Stimulated activated CD4-positive, alpha-beta T cell treated with anti-CD3 and anti-CD28 coated beads, Interleukin-4, amount 100 ng/mL, for 1 hour (primary cell): ENCODE results near the gene ADAR.

ENCODE experiments used
- DNase-seq: peaks from one replicate; pipeline ENCODE4 v3.0.0-alpha.2; 2020

Gene ADAR

DNA sequence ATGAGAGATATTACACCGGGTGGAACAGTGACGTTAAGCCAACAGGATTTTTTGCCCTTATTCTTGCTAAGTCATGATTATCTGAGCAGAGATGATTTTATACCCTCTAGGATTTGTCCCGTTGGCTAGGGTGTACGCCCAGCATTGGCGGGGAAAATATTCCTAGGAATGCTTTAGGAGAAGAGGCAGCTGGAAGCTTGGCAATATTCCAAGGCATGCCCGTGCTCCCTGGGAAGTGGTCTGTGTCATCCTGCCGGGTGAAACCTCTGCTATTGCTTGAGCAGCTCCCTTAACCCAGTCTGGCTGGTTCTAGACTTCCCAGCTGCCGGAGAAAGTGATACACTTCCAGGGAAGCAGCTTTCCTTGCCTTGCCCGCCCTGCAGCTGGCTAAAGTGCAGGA, 24.2 kb downstream of the ADAR start:
- no peak for DNase-seq

DNA sequence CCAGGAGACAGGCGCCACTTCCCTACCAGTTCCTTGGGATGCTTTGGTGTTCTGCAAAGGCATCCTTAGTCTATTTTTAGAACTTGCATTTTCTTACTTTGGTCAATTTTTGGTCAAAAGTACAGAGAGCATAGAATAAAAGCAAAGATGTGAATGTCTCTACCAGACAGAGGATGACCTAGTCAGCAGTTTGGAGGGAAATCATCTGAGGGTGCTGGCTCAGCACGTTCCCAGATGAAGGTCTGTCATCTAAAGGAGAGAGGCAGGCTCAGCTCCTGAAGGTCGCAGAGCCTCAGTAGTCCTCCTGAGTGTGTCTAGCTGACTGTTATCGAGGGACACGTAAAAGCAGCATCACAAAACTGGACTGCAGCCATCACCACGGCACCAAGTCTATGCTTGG, 25.1 kb downstream of the ADAR start:
- no peak for DNase-seq

DNA sequence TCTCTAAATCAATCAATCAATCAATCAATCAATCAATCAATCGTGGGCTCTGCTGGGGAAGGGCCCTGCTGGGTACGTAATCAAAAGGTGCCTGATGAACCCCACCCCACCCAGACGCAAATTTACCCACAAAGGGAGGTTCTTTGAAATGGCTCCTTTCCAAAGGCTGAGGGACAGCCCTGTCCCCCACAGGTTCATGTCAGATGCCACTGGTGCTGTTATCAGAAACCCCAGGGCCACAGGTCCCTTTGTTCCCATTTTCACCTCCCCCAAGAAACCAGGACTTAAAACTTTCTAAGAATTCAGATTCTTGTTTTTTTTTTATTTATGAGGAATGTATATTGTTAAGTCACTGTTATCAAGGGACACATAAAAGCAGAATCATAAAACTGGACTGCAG, 26.2 kb downstream of the ADAR start:
- no peak for DNase-seq

DNA sequence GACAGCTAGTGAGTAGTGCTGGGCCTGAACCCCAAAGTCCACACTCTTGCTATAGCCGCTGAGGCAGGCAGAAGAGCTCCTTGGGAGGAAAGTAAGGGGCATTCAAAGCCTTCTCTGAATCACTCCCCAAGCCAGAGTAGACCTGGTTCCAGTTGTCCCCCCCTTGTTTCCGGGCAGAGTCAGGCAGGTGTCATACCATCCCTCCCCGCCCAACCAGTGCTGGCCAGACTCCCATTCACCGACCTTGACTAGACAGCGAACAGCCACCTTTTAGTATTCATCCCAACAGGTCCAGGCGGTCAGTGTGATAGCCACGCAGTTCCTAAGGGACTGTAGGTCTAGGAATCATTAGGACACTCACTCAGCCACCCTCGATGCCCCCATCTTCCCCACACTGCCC, 28.6 kb downstream of the ADAR start:
- no peak for DNase-seq

DNA sequence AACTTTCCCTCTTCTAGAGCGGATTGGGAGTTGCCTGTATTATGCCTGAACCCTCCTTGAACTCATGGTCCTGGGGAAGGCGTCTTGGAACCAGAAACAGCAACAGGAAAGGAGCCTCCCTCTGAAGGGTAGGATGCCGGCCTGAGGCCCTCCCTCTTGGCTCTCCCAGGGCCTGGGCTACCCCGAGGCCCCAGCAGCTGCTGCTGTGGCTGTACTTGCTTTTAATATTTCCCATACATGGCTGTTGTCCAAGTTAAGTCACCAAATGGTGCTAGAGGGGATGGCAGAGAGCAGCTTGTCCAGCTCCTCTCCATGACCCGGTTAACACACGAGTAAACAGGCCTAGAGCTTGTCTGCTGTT, 29.9 kb downstream of the ADAR start:
- no peak for DNase-seq

DNA sequence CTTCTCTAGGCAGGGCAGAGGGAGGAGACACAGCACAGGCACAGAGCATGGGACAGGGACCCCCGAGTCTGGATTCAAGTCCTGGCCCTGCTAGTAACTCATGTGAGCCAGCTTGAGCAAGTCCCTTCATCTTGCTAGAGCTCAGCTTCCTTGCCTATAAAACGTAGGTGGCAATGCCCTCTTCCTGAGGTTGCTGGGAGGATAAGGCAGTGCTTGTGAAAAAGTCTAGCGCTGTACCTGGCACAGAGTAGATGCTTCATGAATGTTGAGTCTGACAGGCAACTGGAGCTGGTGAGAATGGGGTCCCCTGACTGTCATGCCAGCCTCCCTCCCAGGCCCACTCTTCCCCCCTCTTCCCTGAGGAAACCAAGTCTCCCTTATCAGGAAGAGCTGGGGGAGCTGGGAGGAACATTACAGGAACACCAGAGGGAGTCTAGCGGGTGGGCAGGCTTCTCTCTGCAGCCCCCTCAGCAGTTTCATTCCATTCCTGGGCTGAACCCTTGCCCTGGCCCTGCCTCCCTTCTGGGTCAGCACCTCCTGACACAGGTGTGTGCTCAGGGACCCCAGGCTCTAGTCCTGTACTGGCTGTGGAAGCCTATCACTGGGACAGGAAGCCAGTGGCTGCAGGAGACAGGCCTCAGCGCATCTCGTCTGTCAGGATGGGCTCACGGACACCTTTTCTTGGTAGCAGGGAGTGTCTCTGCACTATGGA, 30.5 kb downstream of the ADAR start:
- DNase-seq = no peak

DNA sequence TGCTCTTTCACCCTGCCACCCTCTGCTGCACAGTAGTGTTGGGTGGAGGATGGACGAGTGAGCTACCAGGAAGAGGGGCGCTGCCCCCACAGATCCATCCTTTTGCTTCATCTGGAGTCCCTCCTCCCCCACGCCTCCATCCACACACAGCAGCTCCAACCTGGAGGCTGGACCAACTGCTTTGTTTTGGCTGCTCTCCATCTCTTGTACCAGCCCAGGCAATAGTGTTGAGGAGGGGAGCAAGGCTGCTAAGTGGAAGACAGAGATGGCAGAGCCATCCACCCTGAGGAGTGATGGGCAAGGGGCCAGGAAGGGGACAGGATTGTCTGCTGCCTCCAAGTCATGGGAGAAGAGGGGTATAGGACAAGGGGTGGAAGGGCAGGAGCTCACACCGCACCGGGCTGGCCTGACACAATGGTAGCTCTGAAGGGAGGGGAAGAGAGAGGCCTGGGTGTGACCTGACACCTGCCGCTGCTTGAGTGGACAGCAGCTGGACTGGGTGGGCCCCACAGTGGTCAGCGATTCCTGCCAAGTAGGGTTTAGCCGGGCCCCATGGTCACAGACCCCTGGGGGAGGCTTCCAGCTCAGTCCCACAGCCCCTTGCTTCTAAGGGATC, 31.9 kb downstream of the ADAR start:
- DNase-seq = no peak

DNA sequence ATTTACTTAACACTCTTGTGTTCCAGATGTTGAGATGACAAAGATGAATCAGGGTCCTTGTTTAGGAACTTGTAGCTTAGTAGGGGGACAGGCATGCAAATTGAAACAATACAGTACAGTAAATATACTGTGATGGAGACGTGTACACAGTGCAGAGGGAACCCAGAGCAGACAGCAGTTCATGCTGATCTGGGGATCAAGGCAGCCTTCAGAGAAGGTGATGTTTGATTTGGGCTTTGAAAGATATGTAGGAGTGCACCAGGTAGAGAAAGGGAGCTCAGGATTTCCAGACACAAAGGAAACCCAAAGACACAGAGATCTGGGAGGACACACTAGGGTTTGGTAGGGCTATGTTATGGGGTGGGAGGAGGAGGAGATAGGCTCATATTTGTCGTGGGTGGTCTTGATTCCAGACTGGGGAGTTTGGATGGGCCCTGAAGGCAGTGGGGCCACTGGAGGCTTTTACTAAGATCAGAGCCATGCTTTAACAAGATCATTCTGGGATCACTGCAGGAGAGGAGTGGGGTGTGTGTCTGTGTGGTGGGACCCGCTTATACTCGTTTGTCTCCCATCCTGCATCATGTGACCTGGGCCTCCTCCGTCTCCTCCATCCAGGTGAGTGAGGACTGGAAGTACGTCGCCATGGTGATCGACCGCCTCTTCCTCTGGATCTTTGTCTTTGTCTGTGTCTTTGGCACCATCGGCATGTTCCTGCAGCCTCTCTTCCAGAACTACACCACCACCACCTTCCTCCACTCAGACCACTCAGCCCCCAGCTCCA, 32.6 kb downstream of the ADAR start:
- DNase-seq = no peak

DNA sequence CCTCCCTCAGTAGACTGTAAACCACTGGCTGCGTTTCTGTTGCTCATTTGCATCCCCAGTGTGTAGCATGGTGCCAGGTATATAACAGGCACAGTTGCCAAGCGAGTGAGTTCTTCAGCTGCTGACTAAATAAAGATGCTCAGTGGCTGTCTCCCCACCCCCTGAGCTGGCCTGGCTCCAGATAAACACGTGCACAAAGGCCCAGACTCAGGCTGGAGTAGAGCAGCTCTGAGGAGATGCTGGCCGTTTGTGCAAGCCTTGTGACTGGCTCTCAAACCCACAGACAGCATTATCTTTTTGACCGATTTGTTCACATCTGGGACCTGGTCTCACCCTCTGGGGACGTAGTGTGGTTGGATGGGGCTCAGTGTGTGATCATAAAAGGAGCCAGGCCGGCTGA, 33.3 kb downstream of the ADAR start:
- no peak for DNase-seq

DNA sequence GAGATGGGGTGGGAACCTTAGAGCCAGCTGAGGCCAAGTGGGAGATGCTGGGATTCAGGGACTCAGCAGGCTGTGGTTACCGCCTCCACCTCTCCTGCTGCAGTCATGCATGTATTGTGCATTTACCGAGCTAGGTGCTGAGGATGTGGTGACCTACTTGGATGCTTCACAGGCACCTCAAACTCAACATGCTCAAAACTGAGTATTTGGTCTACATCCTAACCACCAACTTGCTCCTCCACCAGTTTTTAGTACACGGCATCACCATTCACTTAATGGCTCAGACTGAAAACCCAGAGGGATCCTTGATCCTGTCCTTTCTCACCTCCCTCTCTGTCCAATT, 34.8 kb downstream of the ADAR start:
- DNase-seq = no peak

DNA sequence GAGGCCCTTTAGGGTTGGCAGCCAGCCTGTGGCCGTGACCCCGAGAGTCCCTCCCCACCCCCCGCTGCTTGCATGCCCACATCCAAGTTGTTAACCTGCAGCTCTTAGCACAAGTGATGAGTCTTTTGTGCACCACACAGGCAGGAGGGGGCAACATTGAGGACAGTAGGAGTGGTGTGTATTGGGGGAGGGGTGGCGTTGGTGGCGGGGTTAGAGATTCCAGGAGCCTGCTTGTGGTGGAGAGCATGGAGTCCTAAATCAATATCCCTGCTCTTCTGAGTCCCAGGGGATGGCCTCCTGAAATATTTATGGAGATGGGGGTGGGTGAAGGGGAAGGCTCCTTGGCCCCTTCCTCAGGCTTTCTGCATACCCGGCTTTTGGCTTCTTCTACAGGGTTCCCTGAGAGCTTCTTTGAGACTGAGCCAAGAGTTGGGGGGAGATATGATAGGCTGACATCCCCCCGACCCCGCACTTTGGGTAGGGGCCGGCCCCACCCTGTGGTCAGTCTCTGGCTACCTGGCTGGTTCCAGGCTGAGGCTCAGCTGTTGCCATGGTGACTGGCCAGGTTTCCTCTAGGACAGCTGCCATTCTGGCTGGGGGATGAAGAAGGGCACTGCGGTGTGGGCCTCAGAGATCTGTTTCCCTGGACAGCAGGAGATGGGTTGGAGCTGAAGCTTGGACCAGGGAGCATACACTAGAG, 35.4 kb downstream of the ADAR start:
- DNase-seq = no peak

DNA sequence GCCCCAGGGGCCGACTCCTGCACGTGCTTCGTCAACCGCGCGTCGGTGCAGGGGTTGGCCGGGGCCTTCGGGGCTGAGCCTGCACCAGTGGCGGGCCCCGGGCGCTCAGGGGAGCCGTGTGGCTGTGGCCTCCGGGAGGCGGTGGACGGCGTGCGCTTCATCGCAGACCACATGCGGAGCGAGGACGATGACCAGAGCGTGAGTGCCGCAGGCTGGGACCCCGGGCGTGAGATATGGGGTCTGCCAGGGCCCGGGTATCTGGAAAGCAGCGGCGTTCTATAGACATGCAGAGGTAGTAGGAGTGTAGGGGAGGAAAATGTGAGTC, 36.1 kb downstream of the ADAR start:
- DNase-seq = no peak

DNA sequence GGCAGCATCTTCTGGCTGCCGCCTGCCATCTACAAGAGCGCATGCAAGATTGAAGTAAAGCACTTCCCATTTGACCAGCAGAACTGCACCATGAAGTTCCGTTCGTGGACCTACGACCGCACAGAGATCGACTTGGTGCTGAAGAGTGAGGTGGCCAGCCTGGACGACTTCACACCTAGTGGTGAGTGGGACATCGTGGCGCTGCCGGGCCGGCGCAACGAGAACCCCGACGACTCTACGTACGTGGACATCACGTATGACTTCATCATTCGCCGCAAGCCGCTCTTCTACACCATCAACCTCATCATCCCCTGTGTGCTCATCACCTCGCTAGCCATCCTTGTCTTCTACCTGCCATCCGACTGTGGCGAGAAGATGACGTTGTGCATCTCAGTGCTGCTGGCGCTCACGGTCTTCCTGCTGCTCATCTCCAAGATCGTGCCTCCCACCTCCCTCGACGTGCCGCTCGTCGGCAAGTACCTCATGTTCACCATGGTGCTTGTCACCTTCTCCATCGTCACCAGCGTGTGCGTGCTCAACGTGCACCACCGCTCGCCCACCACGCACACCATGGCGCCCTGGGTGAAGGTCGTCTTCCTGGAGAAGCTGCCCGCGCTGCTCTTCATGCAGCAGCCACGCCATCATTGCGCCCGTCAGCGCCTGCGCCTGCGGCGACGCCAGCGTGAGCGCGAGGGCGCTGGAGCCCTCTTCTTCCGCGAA, 36.6 kb downstream of the ADAR start:
- DNase-seq = no peak

DNA sequence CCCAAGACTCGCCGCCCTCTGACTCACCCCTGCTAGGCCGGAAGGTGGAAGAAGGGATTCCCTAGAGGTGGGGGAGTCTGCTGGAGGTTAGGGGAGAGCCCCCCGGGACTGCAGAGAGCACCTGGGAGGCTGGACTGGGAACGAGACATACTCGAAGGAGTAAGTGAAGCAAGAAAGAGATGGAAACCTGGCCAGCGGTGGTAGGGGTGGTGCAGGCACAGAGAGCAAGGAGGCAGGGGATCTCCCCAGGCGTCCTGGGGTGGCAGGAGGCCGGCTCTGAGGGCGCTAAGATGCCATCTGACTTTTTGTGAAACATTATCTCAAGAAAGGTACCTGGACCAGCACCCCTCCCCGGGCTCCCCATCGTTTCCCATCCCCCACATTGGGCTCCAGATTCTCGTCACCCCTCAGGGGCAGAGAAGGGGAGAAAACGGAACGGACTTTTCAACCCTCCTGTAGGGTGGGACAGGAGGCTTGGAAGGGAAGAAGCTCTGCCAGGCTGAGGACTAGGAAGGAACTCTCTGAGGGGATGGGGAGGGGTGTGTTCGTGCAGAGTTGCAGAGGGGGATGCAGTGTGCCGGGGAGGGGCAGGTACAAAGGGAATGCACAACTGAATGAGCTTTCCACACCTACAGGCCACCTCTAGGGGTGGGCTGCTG, 39.7 kb downstream of the ADAR start:
- DNase-seq = no peak

DNA sequence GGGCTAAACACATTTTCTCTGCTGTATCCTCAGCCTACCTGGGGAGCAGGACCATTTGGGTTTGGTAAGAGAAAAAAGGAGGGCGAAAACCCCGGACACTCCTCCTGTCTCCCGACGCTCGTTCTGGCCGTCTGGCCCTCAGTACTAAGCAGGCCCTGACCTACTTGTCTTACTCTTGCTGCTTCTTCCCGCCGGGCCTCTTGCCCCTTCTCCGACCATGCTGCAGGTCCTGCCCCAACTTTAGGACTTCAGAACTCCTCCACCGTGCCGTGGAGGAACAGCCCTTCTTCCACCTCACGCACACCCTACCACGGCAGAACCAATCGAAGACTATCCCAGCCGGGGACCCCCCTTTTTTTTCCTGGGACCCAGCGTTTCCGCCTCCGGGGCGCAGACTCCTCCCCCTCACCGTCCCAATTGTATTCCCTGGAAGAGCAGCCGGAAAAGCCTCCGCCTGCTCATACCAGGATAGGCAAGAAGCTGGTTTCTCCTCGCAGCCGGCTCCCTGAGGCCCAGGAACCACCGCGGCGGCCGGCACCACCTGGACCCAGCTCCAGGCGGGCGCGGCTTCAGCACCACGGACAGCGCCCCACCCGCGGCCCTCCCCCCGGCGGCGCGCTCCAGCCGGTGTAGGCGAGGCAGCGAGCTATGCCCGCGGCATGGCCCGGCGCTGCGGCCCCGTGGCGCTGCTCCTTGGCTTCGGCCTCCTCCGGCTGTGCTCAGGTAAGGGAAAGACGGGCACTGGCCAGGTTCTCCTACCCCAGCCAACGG, 40.4 kb downstream of the ADAR start, which contains the start of gene CHRNB2:
CHRNB2 (plus strand) TSS at position 393 of the 771 bp plus-strand sequence; CDS start at position 660, 267 bp downstream.
- peak; percentile 72 for DNase-seq

DNA sequence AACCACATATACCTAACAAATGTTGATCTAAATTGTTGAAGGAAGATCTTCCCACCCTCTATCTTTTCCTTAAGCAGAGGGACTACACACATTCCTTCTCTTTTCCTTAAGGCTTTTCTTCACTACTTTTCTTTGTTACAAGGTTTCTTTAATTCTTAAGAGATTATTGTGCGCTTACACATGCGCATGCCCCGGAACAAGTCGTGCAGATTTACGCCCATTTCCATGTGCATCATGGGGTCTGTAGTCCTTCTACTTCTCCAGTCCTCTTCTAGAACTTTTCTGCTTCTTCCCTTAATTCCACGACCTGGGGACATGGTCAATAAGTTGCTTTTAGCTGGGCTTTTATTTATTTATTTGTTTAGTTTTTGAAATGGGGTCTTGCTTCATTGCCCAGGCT, 42.1 kb downstream of the ADAR start:
- no peak for DNase-seq

DNA sequence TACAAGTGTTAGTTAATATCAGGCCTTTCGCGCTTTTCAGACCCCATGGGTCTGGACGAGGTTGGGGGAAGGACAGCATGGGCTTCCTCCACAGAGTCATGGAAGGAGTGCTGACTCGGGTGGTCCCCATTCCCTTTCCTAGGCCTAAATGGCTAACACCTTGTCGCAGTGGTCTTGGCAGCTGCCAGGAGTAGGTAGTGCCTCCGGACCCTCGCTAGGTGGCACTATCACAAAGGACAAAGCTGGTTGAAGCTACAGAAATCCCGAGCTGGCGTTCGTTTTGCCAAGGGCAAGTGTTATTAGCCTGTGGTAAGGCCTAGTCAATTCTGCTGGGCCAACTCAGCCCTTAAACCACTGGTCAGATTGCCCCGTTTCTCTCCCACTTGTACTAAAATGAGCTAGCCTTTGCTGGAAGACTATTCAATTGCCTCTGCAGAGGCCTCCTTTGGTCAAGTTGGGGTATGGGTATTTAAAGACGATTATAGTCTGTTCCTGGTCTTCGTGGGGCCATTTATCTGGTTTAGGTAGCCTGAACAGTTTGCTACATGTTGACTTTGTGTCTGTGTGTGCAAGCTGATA, 48.4 kb downstream of the ADAR start:
- DNase-seq = peak; percentile 72

DNA sequence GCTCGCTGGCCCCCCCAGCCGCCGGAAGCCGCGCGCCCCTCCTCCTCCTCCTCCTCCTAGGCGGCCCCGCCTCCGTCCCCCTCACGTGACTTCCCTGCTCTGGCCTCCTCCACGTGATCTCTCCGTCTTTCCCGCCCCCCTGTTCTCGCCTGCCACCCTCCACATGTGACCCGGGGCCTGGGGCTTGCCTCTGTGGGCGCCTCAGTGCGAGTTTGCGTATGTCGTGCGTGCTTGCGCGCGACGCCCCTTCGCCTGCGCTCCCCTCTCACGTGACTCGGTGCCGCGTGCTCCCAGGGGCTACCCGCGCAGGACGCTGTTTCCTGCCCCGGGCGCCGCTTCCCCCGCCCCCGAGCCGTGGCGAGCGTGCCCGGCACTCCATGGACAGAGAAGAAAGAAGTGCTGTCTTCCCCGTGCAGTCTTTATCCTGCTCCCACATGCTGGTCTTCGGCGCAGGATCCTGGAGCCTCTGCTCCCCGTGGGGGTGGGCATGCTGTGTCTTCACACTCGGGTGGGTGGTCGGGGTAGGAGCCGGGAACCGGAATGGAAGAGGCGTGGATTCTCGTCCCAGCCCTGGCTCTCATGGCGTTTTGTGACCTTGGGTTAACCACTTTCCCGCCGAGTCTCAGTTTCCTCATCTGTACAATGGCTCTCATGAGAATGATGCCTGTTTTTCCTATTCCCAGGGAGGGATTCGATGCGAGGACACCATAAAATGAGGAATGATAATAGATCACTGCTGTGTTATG, 49.1 kb downstream of the ADAR start:
- DNase-seq = peak; percentile 99

DNA sequence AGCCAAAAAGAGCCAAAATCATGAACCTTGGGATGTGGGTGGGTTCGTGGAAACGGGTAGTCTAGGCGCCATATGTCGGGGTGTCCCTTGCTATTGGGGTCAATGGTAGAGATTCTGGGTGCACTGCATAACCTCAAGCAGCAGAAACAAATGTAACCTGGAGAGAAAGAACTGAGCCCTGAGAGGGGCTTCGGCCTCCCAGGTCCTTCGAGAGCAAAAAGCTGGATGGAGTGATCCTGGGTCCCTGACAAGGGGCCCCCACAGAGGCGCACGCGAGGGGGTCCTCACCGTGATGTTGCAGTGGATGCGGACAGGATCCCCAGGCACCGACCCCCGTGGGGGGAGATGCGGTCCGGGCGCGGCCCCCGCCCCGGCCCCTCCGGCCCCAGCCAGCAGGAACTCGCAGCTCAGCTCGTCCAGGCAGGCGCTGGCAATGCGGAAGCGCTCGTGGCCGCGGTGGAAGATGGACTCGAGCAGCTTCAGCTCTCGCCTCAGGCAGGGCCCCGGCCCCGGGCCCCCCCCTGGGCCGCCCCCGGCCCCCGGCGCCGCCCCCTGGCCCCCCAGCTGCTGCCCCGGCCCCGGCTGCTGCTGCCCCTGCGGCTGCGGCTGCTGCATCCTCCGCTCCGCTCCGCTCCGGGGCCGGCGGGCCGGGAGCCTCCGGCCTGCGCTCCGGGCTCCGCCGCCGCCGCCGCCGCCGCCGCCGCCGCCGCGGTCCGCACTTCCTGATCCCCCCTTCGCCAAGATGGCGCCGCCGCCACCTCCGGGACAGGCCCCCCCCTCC, 49.9 kb downstream of the ADAR start, which contains the start of gene UBE2Q1:
UBE2Q1 (minus strand) TSS at position 724 of the 781 bp plus-strand sequence; CDS start at position 615, 109 bp downstream.
- DNase-seq = peak; percentile 28
